22Rv1 (cell line): Measurements from ENCODE around the gene BCL2L13.

Experiments
- H3K27ac ChIP-seq: fragments of 450-650 bp; 2 replicates; pipeline ENCODE4 v1.5.1; 2017
- CTCF ChIP-seq: fragments of 450-650 bp; IDR thresholded peaks from 2 replicates; pipeline ENCODE4 v1.5.1; 2017; ENCODE audit warnings: mild to moderate bottlenecking
- ZFX ChIP-seq: fragments of 450-650 bp; IDR thresholded peaks from 2 replicates; pipeline ENCODE4 v1.6.1; 2017; ENCODE audit warnings: antibody characterized with exemption, borderline replicate concordance

Gene BCL2L13

DNA sequence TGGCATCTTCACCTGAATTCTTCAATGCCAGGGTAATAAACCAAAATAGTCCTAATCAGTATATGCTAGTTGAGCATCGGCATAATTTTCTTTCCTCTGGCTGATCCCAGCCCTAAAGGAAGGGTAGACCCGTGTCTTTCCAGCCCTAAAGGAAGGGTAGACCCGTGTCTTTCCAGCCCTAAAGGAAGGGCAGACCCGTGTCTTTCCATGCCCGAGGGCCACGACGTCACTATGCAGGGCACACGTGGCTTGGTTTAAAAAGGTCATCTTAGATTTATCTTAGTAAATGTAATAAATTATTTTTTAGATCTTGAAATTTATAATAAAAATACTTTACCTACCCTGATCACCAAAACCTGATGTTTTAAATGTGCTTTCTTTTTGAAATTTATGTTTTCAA lies 90.2 kb downstream of the BCL2L13 start:
- H3K27ac ChIP-seq: no peak overlapping the region
- TF ChIP-seq ZFX (no peak), CTCF (no peak)

GRCh38 chr22:17729561-17729960 lies 91.0 kb downstream of the BCL2L13 start:
- no peak overlapping the region for H3K27ac ChIP-seq
- no peak for TF ChIP-seq ZFX
- no peak for TF ChIP-seq CTCF

GRCh38 chr22:17732251-17732854 lies 93.8 kb downstream of the BCL2L13 start:
- TF ChIP-seq ZFX (no peak), CTCF (no peak)
- no peak overlapping the region for H3K27ac ChIP-seq

DNA sequence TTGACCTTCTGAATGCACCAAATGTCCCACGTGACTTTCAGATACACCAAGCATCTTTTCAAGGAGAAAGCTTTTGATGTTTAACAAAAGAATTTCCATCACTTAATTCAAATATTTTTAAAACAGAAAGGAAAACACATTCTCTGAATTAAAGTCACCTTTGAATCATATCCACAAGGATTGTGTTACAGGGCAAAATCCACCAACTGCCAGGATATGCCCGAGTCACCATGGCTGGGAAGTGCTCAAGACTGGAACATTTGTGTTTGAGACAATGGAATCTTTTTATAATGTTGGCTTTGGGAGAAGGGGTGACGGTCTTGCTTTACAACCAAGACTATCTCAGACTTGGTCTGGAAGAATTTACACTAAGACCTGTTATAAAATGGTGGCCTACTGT lies 94.9 kb downstream of the BCL2L13 start:
- no peak overlapping the region for H3K27ac ChIP-seq
- TF ChIP-seq CTCF: no peak
- no peak for TF ChIP-seq ZFX

GRCh38 chr22:17734187-17734586 lies 95.6 kb downstream of the BCL2L13 start:
- TF ChIP-seq ZFX (no peak), CTCF (no peak)
- no peak overlapping the region for H3K27ac ChIP-seq

- no peak overlapping the region for H3K27ac ChIP-seq
- TF ChIP-seq ZFX (no peak), CTCF (no peak)
These were observed 100.0 kb downstream of the BCL2L13 start for GRCh38 chr22:17738386-17739128.
